Lower leg skin (tissue), 3 donors: Measurements from ENCODE around the gene LEUTX.

Experiments used
- CTCF ChIP-seq, 3 donors: fragments of 450-650 bp; IDR thresholded peaks; one replicate each; pipeline ENCODE4 v1.5.1; 2016; ENCODE audit warnings: antibody characterized with exemption in 3 of 3, mild to moderate bottlenecking in 3 of 3, moderate library complexity in 2 of 3
- POLR2A ChIP-seq, 2 donors: fragments of 450-650 bp; IDR thresholded peaks; one replicate each; pipeline ENCODE4 v1.6.1; 2016 to 2017; ENCODE audit warnings: antibody characterized with exemption in 2 of 2, mild to moderate bottlenecking in 1 of 2, moderate library complexity in 1 of 2

DNA sequence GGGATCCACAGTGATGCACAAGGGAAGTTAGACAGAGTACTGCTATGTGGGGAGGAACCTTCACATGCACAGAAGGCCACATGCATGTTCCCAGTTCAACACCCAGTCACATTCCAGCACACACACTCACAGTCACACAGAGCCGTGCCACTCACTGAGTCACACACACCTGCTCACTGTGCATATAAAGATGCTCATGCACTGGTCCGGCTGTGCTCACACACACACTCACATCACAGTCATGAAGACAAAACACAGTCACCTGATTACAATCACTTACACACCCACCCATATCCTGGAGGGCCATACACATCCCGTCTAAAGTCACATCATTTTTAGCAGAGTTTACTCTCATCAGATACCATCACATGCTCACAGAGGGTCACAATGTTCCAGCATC is 41.3 kb upstream of the LEUTX start:
- no peak for TF ChIP-seq POLR2A (IDR thresholded peaks at IDR 0.05)
- TF ChIP-seq CTCF (IDR thresholded peaks at IDR 0.05): no peak
